Cardiac muscle cell (in vitro differentiated cells and primary cell): ENCODE data around the gene LRP1B. TPM values are rescaled to one million over a fixed set of nuclear protein-coding genes. Genes with fewer than 3 reads are reported as not detected.

Experiments
- DNase-seq, 2 donors: peaks; one replicate each; pipeline versions ENCODE4 v3.0.0 to v3.0.0-alpha.2; 2010 to 2017; ENCODE audit warnings: low read depth in 1 of 2, low spot score in 1 of 2
- H3K27ac ChIP-seq: fragments of 200-600 bp; sonication (generic); 2 replicates; pipeline ENCODE4 v1.5.1; 2016
- H3K27me3 ChIP-seq: fragments of 200-600 bp; sonication (generic); 2 replicates; pipeline ENCODE4 v1.6.0; 2016; ENCODE audit warnings: control low read depth
- H3K36me3 ChIP-seq: fragments of 200-600 bp; sonication (generic); 2 replicates; pipeline ENCODE4 v1.5.1; 2016; ENCODE audit warnings: control low read depth
- H3K4me1 ChIP-seq: fragments of 200-600 bp; sonication (generic); 2 replicates; pipeline ENCODE4 v1.8.1; 2017; ENCODE audit warnings: low read depth, mild to moderate bottlenecking, mixed run types
- H3K4me3 ChIP-seq: fragments of 200-600 bp; sonication (generic); 2 replicates; pipeline ENCODE4 v1.5.1; 2016; ENCODE audit warnings: mild to moderate bottlenecking
- H3K9me3 ChIP-seq: fragments of 200-600 bp; sonication (generic); 2 replicates; pipeline ENCODE4 v1.5.1; 2017; ENCODE audit warnings: low read depth, mild to moderate bottlenecking, control low read depth
- CTCF ChIP-seq: IDR thresholded peaks from 2 replicates; pipeline ENCODE4 v1.5.1; 2012; ENCODE audit warnings: low read depth, mild to moderate bottlenecking, low read length
- polyA plus RNA-seq: library from polyadenylated mRNA; unstranded; fragments of >200 nt; fragmentation: Nextera tagmentation; extraction: Ambion mirVana; gene quantifications from 2 replicates; pipeline ENCODE4 v1.2.1, GENCODE V29; 2016
- total RNA-seq: library from RNA; depleted of rRNA; stranded (reverse); fragments of >200 nt; gene quantifications from 2 replicates; pipeline ENCODE4 v1.2.3, GENCODE V29; 2016

Gene LRP1B
- total and polyA plus RNA-seq, 2 experiments from 2014 or later = 1.2 to 2.5 TPM

- Histone ChIP-seq H3K36me3 (no peaks in the 10 kb centered on the region), H3K9me3 (no peaks in the 10 kb centered on the region), H3K27ac (no peak overlapping the region), H3K27me3 (no peaks in the 10 kb centered on the region), H3K4me3 (no peak overlapping the region), H3K4me1 (no peaks in the 10 kb centered on the region)
- TF ChIP-seq CTCF = no peak
- no peak for DNase-seq
Measured at GRCh38 chr2:141079231-141079630, 1051.6 kb downstream of the LRP1B start.

- TF ChIP-seq CTCF = no peak
- H3K27me3 ChIP-seq = no peaks in the 10 kb centered on the region
- H3K9me3 ChIP-seq = no peaks in the 10 kb centered on the region
- H3K36me3 ChIP-seq = no peaks in the 10 kb centered on the region
- no peak overlapping the region for H3K4me3 ChIP-seq
- H3K27ac ChIP-seq = no peak overlapping the region
- DNase-seq = no peak
- no peaks in the 10 kb centered on the region for H3K4me1 ChIP-seq
Measured at GRCh38 chr2:141075753-141076152, 1055.1 kb downstream of the LRP1B start.

GRCh38 chr2:141068053-141068682 is 1062.6 kb downstream of the LRP1B start:
- no peaks in the 10 kb centered on the region for H3K9me3 ChIP-seq
- no peak for TF ChIP-seq CTCF
- H3K4me1 ChIP-seq = no peaks in the 10 kb centered on the region
- H3K27me3 ChIP-seq = no peaks in the 10 kb centered on the region
- no peaks in the 10 kb centered on the region for H3K36me3 ChIP-seq
- no peak overlapping the region for H3K4me3 ChIP-seq
- no peak for DNase-seq
- H3K27ac ChIP-seq = no peak overlapping the region

- no peak overlapping the region for H3K27ac ChIP-seq
- no peak overlapping the region for H3K4me3 ChIP-seq
- H3K9me3 ChIP-seq = no peaks in the 10 kb centered on the region
- DNase-seq = no peak
- TF ChIP-seq CTCF = no peak
- H3K27me3 ChIP-seq = no peaks in the 10 kb centered on the region
- H3K36me3 ChIP-seq = no peaks in the 10 kb centered on the region
- peaks cover 10% of the 10 kb centered on the region for H3K4me1 ChIP-seq
Measured at GRCh38 chr2:141065042-141065441, 1065.8 kb downstream of the LRP1B start.

GRCh38 chr2:141063406-141063805 is 1067.4 kb downstream of the LRP1B start:
- H3K9me3 ChIP-seq = no peaks in the 10 kb centered on the region
- H3K36me3 ChIP-seq = no peaks in the 10 kb centered on the region
- H3K4me1 ChIP-seq = peaks cover 10% of the 10 kb centered on the region
- DNase-seq = no peak
- no peak overlapping the region for H3K27ac ChIP-seq
- TF ChIP-seq CTCF = no peak
- no peaks in the 10 kb centered on the region for H3K27me3 ChIP-seq
- H3K4me3 ChIP-seq = no peak overlapping the region
